Activated CD8-positive, alpha-beta memory T cell treated with anti-CD3 and anti-CD28 coated beads, Interleukin-2, amount 50 U/mL, for 24 hours (primary cell): Measurements from ENCODE around the gene NR1H4.
"Not testable (repeated sequence)": the region's sequence is repeated elsewhere in the genome, so short reads cannot be mapped to it uniquely, and the experiment has no call there.

Experiments
- DNase-seq: peaks from one replicate; pipeline ENCODE4 v3.0.0-alpha.2; 2020; ENCODE audit errors: extremely low read depth

Gene NR1H4

DNA sequence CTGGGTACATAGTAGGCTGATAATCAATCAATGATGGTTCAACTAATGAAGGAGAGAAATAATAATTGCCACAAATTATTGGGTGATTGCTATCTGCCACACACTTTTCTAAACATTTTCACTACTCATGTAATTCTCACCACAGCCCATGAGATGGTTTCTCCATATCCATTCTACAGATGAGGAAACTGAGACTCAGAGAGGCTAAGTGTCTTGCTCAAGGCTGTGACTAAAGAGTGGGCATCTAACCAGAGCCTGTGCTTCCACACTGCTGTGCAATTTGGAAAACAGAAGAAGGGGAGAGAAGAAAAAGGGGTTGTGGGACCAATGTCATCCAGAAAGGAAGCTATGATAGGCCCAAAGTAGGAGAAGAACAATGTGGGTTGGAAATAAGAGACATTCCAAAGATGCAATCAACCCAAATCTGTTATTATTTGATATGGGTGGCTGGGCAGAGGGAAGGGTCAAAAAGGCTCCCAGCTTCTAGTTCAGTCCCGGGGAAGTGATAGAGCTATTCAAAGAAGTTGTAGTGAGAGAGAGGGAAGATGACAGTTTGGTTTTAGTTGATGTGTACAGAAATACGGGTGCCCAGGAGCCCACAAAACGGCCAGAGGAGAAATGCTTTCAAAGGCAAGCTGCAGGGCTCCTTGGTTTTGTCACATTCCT lies 483 bp upstream of the NR1H4 start:
- no peak for DNase-seq

DNA sequence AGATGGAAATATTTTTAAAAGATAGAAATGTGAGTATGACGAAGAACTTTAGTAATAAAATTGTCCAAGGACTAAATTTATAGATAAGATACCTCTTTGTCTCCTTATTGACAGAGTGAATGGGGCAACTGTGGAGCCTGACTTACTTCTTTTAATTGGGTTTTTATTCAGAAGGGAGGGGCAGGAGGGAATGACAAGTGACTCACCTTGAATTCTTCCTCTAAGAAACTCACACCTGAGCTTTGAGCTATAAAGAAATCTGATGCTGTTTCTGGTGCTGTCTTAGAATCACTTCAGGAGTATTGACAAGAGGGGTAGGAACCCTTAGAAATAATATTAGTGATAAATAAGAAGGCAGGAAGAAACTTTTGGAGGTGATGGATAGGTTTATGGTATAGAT lies 951 bp downstream of the NR1H4 start:
- DNase-seq, result no peak

DNA sequence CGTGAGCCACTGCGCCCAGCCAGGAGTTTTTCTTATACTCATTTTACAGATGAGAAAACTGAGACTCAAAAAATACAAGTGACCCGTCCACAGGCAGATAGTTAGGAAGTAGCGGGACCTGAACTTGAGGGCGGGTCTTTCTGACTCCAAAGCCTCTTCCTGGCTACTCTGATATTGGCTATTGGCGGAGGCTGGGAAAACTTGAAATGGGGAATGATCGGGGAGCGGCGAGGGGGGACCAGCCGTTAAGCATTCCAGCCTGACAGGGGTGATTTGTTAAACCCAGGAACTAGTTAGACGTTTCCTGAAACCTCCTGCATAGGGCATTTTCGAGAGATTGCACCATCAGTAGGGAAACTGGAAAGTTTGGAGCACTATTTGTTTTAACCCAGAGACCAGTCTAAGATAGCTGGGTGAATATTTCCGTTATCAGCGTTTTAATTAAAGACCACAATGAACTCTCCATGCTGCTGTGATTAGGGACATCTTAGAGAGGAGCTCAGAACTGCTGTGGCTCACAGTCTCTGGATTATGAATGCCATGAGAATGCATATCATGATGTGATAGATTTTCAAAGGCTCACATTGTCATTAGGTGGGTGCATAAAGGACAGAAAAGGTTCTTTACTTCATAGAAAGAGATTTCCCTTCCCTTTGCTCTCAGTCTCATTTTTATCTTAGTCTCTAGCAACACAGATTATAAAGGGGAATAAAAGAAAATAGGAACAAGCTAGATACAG lies 2.5 kb downstream of the NR1H4 start:
- no peak for DNase-seq

DNA sequence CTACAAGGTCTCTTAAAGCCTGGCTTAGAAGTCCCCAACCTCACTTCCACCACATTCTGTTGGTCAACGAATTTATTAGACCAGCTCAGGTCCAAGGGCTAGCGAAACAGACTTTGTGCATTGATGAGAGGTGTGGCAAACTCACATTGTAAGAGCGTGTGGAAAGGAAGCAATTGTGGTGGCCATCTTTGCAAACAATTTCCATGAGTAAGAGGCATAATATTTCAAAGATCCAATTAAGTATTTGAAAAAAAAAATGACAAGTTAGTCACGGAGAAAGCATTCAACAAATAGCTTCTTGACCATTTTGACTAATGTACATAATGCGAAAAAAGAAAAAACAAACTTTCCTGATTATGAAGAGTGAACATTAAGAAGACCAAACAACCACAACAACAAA lies 7.4 kb downstream of the NR1H4 start:
- DNase-seq, result no peak

DNA sequence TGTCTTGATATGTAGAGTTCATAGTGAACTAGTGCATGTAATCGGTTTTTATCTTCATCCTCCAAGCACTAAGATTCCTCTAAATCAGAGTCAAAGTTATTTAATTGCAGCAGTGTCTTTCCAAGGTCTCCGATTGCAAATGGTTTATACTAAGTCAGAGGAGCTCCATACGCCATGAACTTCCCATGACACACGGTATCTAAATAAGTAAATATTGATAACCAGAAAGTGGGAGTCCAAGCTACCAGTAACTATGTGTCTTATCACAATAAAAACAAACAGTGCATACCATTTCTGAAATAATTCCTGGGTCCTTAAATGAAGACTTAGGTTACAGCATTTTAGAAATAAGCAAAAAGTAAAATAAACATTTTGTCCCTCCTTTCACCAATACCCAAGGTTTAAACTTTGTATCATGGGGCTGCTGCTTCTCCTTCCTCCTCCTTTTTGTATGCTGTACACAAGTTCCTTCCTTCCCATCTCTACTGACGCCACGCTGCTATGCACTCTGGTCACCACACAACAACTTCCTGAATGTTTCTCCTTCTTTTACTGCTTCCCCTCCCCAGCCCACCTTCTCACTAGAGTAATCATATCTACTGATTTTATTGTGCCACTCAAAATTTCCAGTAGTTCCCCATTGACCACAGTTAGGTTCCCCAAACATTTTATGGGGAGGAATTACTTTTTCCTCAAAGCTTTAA lies 10.7 kb downstream of the NR1H4 start:
- DNase-seq, result no peak

DNA sequence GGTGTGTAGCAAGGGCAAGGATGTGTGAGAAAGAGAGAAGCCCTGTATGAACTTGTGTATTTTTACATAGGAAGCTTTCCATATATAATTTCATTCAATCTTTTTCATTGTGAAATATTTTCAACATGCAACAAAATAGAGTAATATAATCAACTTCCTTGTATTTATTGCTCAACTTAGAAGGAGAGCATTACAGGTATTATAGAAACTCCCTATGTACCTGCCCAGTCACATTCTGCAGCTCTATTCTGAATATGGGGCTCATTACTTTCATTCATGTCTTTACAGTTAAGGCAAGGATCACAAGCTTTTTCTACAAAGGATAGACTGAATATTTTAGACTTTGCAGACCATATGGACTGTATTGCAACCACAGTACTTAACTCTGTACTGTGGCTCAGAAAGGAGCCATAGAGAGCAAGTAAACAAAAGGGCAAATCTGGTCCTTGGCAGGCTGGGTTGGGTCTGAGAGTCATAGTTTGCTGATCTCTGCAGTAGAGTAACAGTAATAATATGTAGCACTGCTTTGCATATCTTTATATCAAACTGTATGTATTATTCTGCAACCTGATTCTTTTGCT lies 11.3 kb downstream of the NR1H4 start:
- DNase-seq, result no peak

DNA sequence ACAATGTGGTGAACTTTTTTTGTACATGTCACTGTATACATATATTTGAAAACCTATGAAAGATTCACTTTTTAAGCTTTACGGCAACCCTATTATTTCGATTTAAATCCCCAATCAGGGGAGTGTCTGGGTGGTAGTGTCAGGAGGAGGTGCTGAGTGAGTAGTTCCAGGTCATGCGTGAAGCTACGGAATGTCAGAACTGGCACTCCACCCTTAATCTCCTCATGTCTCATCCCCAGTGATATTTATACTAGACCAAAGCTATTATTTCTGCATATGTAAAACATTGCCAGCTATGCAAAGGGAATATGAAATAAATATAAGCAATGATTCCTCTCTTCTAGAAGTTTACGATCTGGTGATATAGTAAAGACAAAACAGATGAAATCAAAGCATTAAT lies 12.3 kb downstream of the NR1H4 start:
- DNase-seq, result no peak

DNA sequence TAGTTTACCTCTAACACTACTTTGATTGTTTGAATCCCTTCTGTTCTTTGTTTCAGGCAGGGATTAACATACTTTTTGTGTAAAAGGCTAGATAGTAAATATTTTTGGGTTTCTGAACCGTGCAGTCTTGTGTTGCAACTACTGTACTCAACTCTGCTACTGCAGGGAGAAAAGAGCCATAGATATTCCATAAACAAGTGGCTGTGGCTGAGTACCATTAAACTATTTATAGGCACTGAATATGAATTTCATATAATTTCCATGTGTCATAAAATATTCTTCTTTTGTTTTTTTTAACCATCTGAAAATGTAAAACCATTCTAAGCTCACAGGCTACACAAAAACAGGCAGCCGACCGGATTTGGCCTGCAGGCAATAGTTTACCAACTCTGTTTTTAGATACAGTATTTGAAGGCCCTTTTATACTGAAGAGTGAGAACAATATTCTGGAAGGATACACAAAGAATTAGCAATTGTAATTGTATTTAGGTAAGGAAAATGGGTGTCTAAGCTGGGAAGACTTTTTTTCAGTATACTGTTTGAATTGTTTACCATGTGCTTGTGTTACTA lies 15.7 kb downstream of the NR1H4 start:
- no peak for DNase-seq

DNA sequence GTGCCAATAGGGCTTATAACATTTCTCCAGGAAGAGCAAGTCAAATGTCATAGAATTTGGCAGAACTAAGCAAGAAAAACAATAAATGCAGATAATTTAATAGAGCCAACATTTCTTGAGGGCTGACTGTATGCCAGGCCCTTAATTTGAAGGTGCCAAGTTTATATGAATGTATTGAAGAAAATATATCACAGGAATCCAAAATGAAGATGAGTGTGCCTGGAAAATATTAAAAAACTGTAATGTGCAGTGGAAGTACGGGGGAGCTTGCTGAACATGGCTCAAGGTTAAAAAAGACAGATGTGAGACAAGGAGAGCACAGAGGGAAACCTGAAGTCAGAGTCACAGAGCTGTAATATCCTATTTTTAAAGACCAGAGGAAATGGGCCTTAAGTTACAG lies 16.4 kb downstream of the NR1H4 start:
- no peak for DNase-seq

DNA sequence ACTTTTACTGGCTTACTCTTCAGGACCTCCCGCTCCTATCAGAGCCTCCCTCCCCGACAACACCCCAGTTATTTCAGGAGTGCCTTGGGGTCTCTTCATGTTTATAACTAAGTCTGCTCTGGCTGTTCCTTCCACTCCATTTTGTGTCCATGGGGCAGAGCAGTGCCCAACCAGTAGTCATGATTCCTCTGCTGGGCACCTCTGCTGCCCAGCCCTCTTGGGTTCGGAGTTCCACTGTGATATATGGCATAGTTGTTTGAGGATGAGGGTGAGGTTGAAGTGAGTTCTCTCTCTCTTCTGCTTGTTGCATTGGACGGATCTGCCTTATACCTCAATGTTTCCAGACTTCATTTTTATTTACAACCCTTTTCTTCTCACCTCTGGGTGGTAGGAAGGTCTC lies 17.4 kb downstream of the NR1H4 start:
- no peak for DNase-seq

DNA sequence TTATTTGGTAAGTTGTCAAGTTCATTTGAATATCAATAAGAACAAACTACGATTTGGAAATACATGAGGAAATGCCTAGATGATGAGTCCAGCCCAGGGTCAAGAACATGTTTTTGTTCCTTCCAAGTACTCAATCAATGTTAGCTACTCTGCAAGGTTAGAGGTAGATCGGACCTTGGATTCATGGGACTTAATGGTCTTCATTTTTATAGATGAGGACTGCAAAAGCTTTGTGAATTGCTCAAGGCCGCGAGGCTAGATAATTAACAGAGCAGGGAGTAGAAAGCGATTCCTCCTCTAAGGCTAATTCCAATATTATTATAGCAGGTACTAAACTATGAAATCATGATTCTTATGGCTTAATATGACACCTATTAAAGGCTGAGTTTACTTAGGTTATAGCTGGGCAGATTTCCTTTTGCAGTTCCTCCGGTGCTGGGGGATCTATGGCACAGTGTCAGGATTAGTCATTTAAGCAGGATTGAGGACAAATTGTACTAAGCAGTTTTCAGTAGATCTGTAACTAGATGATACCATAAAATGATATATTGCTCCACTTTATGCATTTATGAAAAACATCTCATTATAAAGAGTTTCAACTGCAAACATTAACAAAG lies 19.8 kb downstream of the NR1H4 start:
- no peak for DNase-seq

DNA sequence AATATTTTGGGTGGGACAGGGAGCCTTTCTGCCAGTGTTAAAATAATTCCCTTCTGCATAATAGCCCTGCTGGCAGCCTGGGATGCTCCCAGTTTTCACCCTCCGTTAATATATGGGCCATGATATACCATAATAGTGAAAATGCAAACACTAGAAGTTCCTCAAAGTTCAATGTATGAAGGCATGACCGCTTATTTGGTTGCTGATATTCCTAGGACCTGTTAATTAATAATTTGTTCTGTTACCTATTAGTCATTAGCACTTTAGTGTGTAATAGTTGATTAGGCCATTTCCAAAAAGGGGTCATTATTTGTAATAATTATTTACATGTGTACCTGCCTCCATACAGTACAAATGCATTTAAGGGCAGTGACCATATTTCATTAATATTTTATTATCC lies 20.4 kb downstream of the NR1H4 start:
- no peak for DNase-seq

DNA sequence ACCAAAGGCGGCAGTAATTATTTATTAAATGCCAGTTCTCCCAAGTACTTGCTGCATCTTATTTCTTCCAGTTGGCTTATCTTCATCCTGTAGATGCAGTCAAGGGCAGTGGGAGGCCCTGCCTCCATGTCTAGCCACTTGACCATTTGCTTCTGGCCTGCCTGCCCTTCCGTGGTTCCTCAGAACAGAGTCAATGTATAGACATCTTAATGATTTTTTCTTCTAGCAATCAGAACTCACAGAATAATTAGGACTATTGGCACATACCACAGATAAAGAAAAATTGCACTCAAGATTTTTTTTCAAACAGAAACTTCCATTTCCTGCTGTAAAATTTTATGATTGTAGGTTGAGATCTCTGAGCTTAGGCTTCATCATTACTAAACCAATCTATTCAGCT lies 20.9 kb downstream of the NR1H4 start:
- no peak for DNase-seq

DNA sequence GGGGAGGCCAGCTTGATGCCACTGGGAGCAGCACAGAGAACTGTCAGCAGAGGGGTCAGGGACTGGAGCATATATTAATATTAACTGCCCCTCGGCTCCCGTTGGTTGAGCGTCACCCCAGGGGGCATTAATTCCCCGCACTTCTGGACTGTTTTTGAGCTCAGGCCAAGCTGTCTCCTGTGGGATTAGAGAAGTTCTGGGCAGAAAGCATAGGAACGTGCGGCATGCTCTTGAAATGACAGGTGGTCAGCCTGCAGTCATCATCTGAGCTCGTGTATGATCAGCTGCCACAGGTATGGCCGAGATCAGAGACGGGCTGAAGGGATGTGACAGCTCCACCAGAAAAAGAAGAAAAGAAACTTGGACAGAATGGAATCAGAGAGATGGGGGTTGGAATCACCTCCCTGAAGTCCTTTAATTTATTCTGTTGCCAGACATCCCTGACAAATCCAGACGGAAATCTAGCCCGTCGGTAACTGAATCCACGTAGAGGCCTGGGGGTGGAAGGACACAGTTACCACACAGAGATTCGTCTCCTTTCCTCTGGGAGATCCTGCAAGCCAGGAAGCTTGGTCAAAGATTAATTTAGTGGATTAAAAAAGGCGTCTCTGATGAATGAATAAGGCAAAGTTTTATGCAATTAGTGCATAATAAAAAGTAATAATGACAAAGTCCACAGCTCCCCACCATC lies 23.6 kb downstream of the NR1H4 start:
- no peak for DNase-seq

DNA sequence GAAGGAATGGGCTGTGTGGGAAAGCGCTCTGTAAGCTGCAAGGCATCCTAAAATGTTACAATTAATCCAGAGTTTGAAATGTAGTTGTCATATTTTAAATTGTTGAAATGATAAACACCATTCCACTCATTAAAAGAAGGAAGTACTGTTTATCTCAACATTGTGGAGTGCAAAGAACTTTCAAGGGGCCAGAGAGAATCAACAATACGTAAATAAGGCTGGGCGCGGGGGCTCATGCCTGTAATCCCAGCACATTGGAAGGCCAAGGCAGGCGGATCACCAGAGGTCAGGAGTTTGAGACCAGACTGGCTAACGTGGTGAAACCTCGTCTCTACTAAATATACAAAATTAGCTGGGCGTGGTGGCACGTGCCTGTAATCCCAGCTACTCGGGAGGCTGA lies 24.5 kb downstream of the NR1H4 start:
- DNase-seq, result no peak

DNA sequence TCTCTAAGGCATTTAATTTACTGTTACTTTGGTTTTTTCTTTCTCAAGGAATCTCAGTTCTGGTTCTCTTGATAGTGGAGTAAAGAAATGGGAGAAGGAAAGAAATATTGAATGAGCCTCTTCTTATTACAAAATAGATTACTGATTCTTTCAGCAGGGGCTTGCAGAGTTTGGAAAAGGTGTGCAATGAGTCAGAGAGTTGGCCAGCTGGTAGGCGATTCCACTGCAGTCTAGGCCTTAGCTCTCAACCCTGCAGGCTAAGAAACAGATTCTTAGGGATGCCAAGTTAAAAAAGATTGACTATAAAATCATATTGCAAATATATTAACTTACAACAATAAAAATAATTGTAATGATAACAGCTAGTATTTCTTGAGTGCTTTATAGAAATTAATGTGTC lies 25.8 kb downstream of the NR1H4 start:
- no peak for DNase-seq

DNA sequence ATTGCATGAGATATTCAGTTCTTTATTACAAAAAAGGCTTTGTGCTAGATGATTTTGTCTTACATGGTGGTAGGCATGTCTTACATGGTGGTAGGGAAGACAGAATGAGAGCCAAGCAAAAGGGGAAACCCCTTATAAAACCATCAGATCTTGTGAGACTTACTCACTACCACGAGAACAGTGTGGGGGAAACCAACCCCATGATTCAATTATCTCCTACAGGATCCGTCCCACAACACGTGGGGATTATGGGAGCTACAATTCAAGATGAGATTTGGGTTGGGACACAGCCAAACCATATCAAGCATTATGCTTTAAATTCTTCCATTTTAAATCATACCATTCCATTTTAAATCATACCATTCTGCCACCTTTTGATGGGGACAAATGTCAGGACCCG lies 29.1 kb downstream of the NR1H4 start:
- not testable (repeated sequence) for DNase-seq

DNA sequence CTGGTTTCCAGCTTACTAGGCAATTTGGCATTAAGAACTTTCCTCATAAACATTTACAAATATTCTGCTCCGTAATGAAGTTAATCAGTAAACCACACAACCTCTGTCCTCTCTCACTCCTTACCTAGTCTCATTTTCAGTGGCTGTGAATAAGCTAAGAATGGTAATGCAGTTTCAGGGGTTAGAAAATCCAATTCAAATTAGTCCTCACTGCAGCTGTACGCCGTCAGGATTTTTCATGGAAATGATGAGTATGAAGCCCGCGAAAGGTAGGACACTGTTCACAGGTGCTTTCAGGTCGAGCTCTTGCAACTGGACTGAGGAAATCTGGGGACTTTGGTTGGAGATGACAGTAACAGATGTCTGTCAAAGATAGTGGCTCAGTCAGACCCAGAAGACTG lies 29.6 kb downstream of the NR1H4 start:
- DNase-seq, result no peak

DNA sequence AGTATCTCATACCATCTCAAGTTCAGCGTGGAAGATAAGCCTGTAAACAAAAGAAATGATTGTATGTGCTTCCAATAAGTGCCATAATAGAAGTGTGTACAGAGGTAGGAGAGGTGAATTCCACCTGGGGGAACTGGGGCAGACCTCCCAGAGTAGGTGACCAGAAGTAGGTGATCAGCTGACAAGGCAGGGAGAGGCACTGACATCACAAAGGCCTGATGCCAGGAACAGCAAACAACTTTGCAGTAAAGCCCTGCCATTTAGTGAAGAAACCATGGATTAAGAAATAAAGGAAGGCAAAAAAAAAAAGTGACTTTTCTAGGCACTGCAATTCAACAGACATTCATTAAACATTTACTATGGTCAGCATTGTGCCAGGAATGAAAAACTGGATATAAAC lies 31.1 kb downstream of the NR1H4 start:
- no peak for DNase-seq

DNA sequence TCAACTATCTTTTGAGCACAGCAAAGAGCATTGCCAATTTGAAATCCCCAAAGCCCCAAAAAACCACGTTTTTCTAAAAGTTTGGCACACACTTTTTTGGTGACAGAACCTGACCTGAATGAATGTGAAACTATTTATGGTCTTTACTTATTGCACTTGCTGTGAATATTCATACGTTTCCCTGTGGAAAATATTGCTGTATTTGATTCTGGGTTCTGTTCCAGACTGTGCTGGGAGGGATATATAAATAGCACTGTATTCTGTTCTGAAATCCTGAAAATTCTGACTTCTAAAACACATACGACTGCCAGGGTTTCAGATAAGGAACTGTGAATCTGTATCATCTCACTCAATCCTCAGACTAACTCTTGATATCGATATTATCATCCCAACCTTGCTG lies 35.1 kb downstream of the NR1H4 start:
- DNase-seq, result no peak

DNA sequence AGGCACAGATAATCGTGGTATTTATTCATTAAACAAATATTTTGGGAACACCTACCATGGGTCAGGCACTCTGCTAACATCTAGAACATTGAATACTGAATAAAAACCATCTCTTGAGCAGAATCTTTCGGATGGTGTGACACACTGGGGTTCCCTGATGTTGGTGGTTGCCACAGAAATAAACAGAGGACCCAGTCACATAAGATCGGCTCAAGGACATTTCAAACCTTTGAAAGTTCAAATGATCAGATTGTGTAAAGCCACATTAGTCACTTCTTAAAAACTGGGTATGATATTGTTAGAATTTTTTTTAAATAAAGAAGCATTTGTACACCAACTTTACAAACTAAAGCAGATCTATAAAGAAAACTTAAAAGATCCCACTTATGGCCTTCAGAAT lies 39.0 kb downstream of the NR1H4 start:
- no peak for DNase-seq
